Measurements from ENCODE around the gene PIEZO2. TPM values are rescaled to one million over a fixed set of nuclear protein-coding genes. Genes with fewer than 3 reads are reported as not detected.

Gene PIEZO2
- polyA plus RNA-seq, 1 donor from 2014 or later, result 0.30 TPM

DNA sequence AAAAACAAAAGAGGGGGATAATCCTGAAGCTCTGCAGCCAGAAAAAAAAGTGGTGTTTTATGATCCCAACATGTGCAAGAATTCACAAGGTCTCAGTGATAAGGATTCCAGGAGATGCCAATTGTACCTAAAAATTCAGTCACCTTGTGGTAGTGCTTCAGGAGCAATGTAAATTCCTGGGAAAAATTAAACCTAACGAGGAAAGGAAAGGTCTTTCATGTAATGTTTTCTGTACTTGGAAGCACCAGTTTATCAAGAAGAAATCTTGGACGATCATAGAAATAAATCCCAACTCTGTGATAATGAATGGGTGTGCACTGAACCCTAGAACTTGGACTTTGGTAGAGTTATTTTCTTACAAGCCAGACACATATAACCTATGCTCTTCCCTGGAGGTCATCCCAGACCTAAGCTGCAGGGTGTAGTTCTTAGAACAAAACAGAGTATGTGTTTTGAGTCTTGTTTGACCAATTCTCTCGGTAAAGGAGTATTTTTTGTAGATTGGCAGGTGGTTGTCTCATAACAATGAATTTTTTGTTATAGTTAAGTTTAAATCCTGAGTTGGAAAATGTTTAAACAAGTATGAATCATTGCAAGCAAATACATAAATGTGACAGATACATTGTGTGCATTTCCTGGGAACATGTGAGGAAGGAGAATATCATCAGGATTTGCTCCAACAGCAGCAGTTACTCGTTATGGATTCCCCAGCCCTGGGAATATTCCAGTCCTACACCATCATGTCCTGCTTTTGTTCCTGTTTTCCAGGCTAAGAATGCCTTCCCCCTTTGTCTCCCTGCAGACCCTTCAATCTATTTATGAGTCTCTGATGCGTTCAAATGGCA is 399.0 kb downstream of the PIEZO2 start:
- Histone ChIP-seq H3K9me3 (ENCODE audit: low read length) (no peaks in the 10 kb centered on the region), H3K9ac (ENCODE audit: low read length) (no peak overlapping the region), H3K79me2 (replicated peaks; ENCODE audit: insufficient read depth, low read length) (no peaks in the 10 kb centered on the region), H3K27me3 (ENCODE audit: insufficient read depth, low read depth, low read length) (no peaks in the 10 kb centered on the region), H3K36me3 (ENCODE audit: insufficient read depth, low read length) (no peaks in the 10 kb centered on the region), H3K27ac (ENCODE audit: low read length) (no peak overlapping the region), H4K20me1 (ENCODE audit: insufficient read depth) (no peaks in the 10 kb centered on the region), H3K4me3 (ENCODE audit: low read length) (no peak overlapping the region), H2AFZ (ENCODE audit: low read depth, low read length) (no peak overlapping the region), H3F3A (ENCODE audit: insufficient read depth, low read length, poor library complexity, severe bottlenecking) (no peaks in the 10 kb centered on the region), H3K9me2 (ENCODE audit: insufficient read depth, low read length) (no peaks in the 10 kb centered on the region), H3K4me2 (ENCODE audit: low read length) (no peak overlapping the region)
- TF ChIP-seq REST (IDR thresholded peaks at IDR 0.05; ENCODE audit: borderline replicate concordance), result no peak
- TF ChIP-seq EP300 (conservative IDR thresholded peaks at IDR 0.05; ENCODE audit: poor library complexity, severe bottlenecking), result no peak
- no peak for TF ChIP-seq MXI1 (conservative IDR thresholded peaks at IDR 0.05; ENCODE audit: poor library complexity, severe bottlenecking)
- TF ChIP-seq, protein P1, sequence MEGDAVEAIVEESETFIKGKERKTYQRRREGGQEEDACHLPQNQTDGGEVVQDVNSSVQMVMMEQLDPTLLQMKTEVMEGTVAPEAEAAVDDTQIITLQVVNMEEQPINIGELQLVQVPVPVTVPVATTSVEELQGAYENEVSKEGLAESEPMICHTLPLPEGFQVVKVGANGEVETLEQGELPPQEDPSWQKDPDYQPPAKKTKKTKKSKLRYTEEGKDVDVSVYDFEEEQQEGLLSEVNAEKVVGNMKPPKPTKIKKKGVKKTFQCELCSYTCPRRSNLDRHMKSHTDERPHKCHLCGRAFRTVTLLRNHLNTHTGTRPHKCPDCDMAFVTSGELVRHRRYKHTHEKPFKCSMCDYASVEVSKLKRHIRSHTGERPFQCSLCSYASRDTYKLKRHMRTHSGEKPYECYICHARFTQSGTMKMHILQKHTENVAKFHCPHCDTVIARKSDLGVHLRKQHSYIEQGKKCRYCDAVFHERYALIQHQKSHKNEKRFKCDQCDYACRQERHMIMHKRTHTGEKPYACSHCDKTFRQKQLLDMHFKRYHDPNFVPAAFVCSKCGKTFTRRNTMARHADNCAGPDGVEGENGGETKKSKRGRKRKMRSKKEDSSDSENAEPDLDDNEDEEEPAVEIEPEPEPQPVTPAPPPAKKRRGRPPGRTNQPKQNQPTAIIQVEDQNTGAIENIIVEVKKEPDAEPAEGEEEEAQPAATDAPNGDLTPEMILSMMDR (IDR thresholded peaks at IDR 0.05; ENCODE audit: poor library complexity, severe bottlenecking), result no peak
- no peak for TF ChIP-seq RAD21 (conservative IDR thresholded peaks at IDR 0.05)
- TF ChIP-seq EZH2 (IDR thresholded peaks at IDR 0.05; ENCODE audit: borderline replicate concordance, insufficient read depth, low read length, poor library complexity, severe bottlenecking), result no peak
- TF ChIP-seq POLR2AphosphoS5 (IDR thresholded peaks at IDR 0.05), result no peak
- TF ChIP-seq TAF1 (IDR thresholded peaks at IDR 0.05; ENCODE audit: low read depth), result no peak
- TF ChIP-seq SMC3 (conservative IDR thresholded peaks at IDR 0.05; ENCODE audit: poor library complexity), result no peak

DNA sequence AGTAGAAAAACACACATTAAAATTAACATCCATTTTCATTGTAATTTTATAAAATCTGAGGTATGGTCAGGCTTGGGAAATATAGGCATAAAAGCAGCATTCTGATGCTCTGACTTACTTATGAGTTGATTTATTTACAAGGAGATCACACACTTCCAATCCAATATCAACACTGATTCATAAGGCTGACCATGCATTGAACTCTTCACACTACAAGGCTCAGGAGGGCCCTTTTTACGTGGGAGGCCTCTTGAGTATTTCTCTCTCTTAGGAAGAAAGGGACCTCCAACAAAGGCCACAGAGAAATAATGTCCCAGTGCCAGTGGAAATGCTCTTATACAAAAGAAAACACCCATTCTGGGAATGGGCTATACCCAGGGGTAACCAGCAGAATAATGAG is 400.7 kb downstream of the PIEZO2 start:
- TF ChIP-seq MXI1 (conservative IDR thresholded peaks at IDR 0.05; ENCODE audit: poor library complexity, severe bottlenecking), result no peak
- no peak for TF ChIP-seq EP300 (conservative IDR thresholded peaks at IDR 0.05; ENCODE audit: poor library complexity, severe bottlenecking)
- TF ChIP-seq TAF1 (IDR thresholded peaks at IDR 0.05; ENCODE audit: low read depth), result no peak
- TF ChIP-seq RAD21 (conservative IDR thresholded peaks at IDR 0.05), result no peak
- TF ChIP-seq POLR2AphosphoS5 (IDR thresholded peaks at IDR 0.05), result no peak
- TF ChIP-seq REST (IDR thresholded peaks at IDR 0.05; ENCODE audit: borderline replicate concordance), result no peak
- TF ChIP-seq EZH2 (IDR thresholded peaks at IDR 0.05; ENCODE audit: borderline replicate concordance, insufficient read depth, low read length, poor library complexity, severe bottlenecking), result no peak
- no peak for TF ChIP-seq SMC3 (conservative IDR thresholded peaks at IDR 0.05; ENCODE audit: poor library complexity)
- TF ChIP-seq, protein P1 (IDR thresholded peaks at IDR 0.05; ENCODE audit: poor library complexity, severe bottlenecking), result no peak
- no peak overlapping the region for H3K9ac ChIP-seq (ENCODE audit: low read length)
- no peak overlapping the region for H3K27ac ChIP-seq (ENCODE audit: low read length)
- no peaks in the 10 kb centered on the region for H4K20me1 ChIP-seq (ENCODE audit: insufficient read depth)
- H3K36me3 ChIP-seq (ENCODE audit: insufficient read depth, low read length), result no peaks in the 10 kb centered on the region
- no peaks in the 10 kb centered on the region for H3F3A ChIP-seq (ENCODE audit: insufficient read depth, low read length, poor library complexity, severe bottlenecking)
- no peaks in the 10 kb centered on the region for H3K9me2 ChIP-seq (ENCODE audit: insufficient read depth, low read length)
- H3K4me3 ChIP-seq (ENCODE audit: low read length), result no peak overlapping the region
- H3K9me3 ChIP-seq (ENCODE audit: low read length), result no peaks in the 10 kb centered on the region
- no peak overlapping the region for H2AFZ ChIP-seq (ENCODE audit: low read depth, low read length)
- H3K4me2 ChIP-seq (ENCODE audit: low read length), result no peak overlapping the region
- H3K27me3 ChIP-seq (ENCODE audit: insufficient read depth, low read depth, low read length), result no peaks in the 10 kb centered on the region
- no peaks in the 10 kb centered on the region for H3K79me2 ChIP-seq (replicated peaks; ENCODE audit: insufficient read depth, low read length)
